Retinal pigment epithelial cell (primary cell): Measurements from ENCODE around the gene NRBP1.

Source experiments
- DNase-seq: peaks from one replicate; pipeline ENCODE4 v3.0.0-alpha.2; 2010; ENCODE audit warnings: low read depth
- H3K4me3 ChIP-seq: 2 replicates; pipeline ENCODE4 v1.5.1; 2011; ENCODE audit warnings: mild to moderate bottlenecking, low read length, control low read depth, moderate library complexity
- CTCF ChIP-seq: conservative IDR thresholded peaks from 2 replicates; pipeline ENCODE4 v1.5.1; 2011; ENCODE audit warnings: low read depth, low read length, control low read depth, inconsistent platforms

Gene NRBP1

GRCh38 chr2:27461118-27461517 is 32.7 kb downstream of the NRBP1 start:
- H3K4me3 ChIP-seq: no peak overlapping the region
- no peak for TF ChIP-seq CTCF

GRCh38 chr2:27464443-27464842 is 36.0 kb downstream of the NRBP1 start:
- no peak overlapping the region for H3K4me3 ChIP-seq
- DNase-seq: no peak
- no peak for TF ChIP-seq CTCF

More at GRCh38 chr2:27461118-27461517, 32.7 kb downstream of the NRBP1 start:
- no peak for DNase-seq

- no peak for TF ChIP-seq CTCF
- no peak overlapping the region for H3K4me3 ChIP-seq
- DNase-seq: no peak
Observed at GRCh38 chr2:27471961-27472360, 43.5 kb downstream of the NRBP1 start.

- no peak for DNase-seq
- TF ChIP-seq CTCF: no peak
- no peak overlapping the region for H3K4me3 ChIP-seq
Observed at GRCh38 chr2:27485496-27485895, 57.1 kb downstream of the NRBP1 start.

GRCh38 chr2:27489118-27489497 is 60.7 kb downstream of the NRBP1 start:
- peak overlapping the region; percentile 67 for H3K4me3 ChIP-seq
- TF ChIP-seq CTCF: peak; percentile 21
- DNase-seq: peak; percentile 16

GRCh38 chr2:27489498-27490397 is 61.3 kb downstream of the NRBP1 start, which contains the start of gene IFT172:
IFT172 (minus strand) TSS chr2:27489743; CDS start chr2:27489653, 90 bp downstream.
- peak within 1 kb of the TSS; percentile 67 for H3K4me3 ChIP-seq
- TF ChIP-seq CTCF: no peak
- peak; percentile 98 for DNase-seq
